ENCODE results near the gene SDR42E1.

GRCh38 chr16:82016964-82017363 is 5.7 kb upstream of the SDR42E1 start:
- TF ChIP-seq CTCF (IDR thresholded peaks at IDR 0.05) (no peak), POLR2A (IDR thresholded peaks at IDR 0.05) (no peak), POLR2AphosphoS5 (IDR thresholded peaks at IDR 0.05; ENCODE audit: insufficient read depth in 1 of 2, low read depth in 1 of 2) (peak in 1 of 2 donors; percentile 61)
